GM10266 (cell line): ENCODE data around the gene IFIH1.

Source experiments
- DNase-seq: peaks from one replicate; pipeline ENCODE4 v3.0.0; 2012; ENCODE audit errors: extremely low spot score
- CTCF ChIP-seq: IDR thresholded peaks from 2 replicates; pipeline ENCODE4 v1.5.1; 2012; ENCODE audit warnings: mild to moderate bottlenecking, low read depth; ENCODE audit not compliant: control insufficient read depth, insufficient read depth; ENCODE audit errors: missing control alignments

The IFIH1 gene

GRCh38 chr2:162318328-162319180 lies at the start of gene IFIH1:
IFIH1 (minus strand) TSS chr2:162318684; CDS start chr2:162318307, 377 bp downstream.
- peak; percentile 90 for DNase-seq
- TF ChIP-seq CTCF: peak; percentile 37

GRCh38 chr2:162365392-162365791 lies 46.9 kb upstream of the IFIH1 start:
- DNase-seq: no peak
- TF ChIP-seq CTCF: no peak

DNA sequence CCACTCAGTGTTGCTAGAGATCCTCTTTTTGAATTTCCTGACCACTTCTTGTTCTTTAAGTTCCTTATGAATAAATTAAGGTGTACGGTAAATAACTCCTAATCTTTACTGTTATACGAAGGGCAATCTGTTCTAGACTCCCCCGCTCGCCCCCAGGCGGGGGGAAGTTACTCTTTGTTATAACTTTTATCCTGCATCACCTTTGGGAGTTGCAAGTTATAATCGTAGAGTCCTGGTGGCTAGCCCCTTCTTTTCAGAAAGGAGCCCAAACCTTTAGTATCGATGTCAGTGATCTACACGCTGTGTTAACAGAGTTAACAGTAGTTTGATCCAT lies 26.1 kb upstream of the IFIH1 start:
- no peak for DNase-seq
- TF ChIP-seq CTCF: no peak

DNA sequence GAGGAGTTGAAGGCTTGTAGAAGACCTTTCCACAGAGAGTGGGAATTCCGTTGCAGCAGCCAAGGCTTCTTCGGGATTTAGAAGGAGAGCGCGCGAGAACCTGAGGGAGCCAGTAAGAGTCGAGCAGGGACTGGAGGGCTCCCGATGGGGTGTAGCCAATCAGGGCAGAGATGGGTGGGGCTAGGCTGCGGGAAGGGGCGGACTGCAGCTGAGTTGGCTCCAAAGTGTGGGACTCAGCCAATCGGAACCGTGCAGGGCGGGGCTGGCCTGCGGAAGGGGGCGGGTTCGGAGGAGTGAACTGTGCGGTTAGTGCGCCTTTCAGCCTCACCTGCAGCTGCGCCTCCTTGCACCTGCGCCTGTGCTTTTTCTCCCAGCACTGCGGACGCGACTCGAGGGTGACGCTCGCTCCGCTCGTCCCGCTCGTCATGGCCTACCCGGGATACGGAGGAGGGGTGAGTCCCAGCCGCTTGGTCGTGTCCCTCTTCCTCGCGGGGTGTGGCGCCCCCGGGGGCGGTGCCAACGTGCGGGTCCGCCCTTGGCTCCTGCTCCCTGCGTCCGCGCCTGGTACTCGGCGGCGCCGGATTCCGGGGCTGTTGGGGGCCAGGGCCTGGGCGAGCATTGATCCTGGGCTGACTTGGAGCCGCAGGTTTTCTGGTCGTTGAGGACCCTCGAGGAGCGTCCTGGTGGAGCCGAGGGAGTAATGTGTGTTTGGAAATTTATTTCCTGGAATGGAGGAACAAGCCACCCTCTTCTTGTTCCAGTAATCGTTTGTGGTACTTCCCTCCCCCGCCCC lies 25.5 kb upstream of the IFIH1 start, which contains the start of gene GCA:
TSS of gene GCA (plus strand) at position 309 of the 793 bp plus-strand sequence. CDS start at position 426, 117 bp downstream.
- peak; percentile 92 for DNase-seq
- TF ChIP-seq CTCF: no peak

DNA sequence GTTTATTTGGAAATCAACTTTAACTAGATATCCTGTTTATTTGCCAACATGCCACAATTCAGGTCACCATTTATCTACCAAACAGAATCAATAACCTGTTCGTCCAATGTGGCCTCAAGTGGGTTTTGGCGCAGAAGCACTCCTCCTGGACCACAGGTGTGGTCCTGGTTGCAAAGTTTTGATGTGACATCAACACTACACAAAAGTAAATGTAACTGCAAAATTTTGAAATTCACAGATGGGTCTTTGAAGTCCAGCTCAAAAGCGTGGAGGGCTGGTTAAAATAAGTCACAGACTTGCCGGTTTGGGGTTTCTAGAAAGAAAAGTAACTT lies 25.0 kb upstream of the IFIH1 start:
- no peak for DNase-seq
- TF ChIP-seq CTCF: no peak

DNA sequence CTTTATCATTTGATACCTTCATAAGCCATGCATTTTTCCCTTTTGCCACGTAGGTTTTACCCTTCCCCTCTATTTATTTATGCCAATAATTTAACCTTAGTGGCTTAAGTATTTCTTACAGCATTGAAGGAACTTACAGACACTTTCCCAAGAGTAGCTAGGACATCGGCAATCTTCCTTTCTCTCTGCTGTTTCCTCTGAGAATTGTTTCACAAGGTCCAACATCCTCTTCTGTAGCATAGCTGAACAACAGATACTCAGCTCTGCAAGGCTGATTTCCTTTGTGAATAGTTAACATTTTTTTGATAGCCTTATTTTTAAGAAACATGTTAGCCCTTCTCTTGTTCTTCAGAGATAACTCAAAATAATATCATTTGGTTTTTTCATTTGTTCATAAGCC lies 24.4 kb upstream of the IFIH1 start:
- DNase-seq: no peak
- no peak for TF ChIP-seq CTCF

GRCh38 chr2:162342321-162342720 lies 23.8 kb upstream of the IFIH1 start:
- TF ChIP-seq CTCF: no peak
- DNase-seq: no peak
